ENCODE measurements around the gene SERPING1.

Gene SERPING1

DNA sequence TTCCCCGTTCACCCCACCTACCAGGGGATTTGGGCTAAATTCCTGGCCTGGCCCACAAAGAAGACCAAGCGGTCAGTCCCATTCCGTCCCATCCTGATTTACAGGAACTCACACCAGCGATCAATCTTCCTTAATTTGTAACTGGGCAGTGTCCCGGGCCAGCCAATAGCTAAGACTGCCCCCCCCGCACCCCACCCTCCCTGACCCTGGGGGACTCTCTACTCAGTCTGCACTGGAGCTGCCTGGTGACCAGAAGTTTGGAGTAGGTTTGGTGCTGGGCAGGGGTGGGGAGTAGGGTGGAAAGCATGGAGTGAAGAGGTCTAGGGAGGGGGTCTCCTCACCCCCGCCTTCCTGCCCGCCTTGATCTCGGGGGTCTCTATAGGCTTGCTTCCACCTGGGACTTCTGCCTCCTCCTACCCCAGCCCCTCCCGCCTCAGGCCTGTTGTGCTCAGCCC is at the start of gene SERPING1:
Gene SERPING1, plus strand, starts transcription at position 225 of the 455 bp plus-strand sequence. CDS start 586 bp downstream, outside the sequence.
- DNase-seq = no peak

DNA sequence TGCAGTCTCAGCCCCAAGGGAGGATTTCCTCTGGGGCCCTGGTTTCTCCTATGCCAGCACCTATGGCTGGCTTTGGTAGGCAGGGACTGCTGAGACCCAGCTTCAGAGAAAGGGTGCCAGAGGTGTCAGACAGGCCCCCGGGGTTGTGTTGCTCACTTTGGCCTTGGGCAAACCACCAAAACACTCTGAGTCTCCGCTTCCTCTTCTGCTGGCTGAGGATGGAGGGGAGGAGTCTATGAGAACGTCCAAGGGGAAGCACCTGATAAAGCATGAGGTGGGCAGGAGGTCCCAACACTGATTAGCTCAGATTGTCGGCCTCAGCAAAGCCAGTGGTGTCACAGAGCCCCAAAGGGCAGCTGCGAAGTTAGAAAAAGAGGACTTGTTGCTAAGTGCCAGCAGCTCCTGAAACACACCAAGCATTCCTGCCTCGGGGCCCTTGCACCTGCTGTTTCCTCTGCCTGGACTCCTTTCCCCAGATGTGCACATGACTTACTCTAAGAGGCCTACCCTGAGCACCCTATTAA is 49.6 kb upstream of the SERPING1 start:
- DNase-seq = peak in 1 of 2 donors; percentile 27

DNA sequence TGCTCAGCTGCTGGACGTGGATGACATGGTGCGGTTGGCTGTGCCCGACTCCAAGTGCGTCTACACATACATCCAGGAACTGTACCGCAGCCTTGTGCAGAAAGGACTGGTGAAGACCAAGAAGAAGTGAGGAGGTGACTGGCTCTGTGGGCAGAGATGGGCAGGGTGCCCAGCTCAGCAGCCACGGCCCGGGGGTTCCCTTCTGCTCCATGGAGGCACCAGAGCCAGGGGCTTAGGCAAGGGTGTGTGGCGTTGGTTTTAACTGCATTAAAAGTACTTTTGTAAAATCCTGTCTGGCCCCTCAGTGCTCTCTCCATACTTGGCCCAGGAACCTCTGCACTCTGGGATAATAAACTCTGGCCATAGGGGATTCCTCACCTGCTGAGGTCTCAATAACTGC is 47.5 kb upstream of the SERPING1 start:
- DNase-seq = no peak

DNA sequence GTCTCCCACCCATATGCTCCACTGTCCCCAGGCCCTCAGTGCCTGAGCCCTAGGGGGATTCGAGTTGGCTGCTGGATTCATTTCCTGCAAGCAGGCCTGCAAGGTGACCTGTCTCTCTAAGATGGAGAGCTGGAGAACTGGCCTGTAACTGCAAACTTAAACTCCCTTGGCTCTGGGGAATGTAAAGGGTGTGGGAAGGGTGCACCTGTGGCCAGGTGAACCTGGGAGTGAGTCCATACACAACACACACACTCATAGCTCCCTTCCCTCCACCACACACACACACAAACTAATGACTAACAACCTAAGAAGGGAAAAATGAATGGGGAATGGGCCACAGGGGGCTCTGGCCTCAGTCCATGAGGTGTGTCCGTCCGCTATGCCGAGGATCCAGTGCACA is 45.5 kb upstream of the SERPING1 start:
- DNase-seq = no peak

DNA sequence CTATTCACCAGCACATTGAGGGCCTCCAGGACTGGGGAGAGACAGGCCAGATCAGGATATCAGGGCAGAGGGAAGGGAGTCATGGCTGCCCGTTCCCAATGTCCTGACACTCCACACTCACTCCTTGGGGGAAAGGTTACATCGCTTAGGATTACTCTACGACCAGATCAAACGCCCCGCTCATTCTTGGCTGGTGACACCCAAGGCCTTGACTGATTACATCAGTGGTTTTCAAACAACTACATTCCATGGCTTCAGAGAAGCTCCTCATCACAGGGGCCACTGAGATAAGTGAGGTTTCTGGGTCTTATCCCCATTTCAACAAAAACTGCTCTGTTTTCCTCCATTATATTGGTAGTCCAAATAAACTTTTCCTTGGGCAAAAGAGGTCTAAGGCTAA is 45.0 kb upstream of the SERPING1 start:
- DNase-seq = no peak

DNA sequence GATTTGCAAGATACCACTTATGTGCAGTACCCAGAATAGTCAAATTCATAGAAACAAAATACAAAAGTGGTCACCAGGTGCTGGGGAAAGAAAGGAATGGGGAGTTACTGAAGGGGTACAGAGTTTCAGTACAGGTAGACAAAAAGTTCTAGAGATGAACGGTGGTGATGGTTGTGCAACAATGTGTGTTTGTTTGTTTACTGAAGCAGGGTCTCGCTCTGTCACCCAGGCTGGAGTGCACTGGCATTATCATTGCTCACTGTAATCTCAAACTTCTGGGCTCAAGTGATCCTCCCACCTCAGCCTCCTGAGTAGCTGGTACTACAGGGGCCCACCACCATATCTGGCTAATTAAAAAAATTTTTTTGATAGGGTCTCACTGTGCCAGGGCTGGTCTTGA is 42.1 kb upstream of the SERPING1 start:
- no peak for DNase-seq

DNA sequence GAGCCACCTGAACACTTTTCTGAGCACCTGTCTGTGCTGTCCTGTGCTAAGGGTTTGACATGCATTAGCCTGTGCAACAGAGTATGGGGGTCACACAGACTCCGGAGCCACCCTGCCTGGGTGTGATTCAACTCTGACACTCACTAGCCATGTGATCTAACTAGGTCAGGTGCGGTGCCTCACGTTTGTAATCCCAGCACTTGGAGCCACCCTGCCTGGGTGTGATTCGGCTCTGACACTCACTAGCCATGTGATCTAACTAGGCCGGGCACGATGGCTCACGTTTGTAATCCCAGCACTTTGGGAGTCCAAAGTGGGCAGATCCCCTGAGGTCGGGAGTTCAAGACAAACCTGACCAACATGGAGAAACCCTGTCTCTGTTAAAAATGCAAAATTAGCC is 41.4 kb upstream of the SERPING1 start:
- no peak for DNase-seq

DNA sequence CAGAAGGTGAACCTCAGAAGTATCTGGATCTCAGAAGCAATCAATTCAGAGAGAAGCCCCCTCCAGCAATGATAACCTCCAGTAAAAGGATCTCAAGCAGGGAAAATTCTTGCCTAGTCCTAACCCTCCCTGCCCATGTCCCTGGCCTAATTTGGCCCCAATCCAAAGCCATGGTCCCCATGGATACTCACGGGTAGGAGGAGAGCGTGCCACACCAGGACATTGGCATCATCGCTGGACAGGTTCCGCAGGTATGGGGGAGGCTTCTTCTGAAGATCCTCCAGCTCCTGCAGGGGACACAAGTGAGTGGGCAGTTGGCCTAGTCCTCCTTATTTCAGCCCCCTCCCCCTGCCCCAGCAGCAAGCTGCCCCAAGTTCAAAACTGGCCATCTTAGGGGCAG is 37.3 kb upstream of the SERPING1 start:
- no peak for DNase-seq

DNA sequence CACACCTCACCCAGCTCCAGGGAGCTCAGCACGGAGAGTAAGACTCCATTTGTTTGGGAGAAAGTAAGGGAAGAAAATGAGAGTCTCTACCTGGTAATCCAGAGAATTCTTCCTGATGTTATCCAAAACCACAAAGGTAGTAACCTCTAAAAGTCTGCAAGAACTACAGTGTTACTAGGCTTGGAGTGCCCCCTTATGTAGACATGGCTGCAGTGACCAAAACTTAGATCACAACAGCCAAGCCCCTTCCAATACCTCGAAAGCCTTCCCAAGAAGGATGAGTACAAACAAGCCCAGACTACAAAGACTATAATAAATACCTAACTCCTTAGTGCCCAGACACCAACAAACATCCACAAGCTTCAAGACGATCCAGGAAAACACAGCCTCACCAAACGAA is 34.9 kb upstream of the SERPING1 start:
- no peak for DNase-seq

DNA sequence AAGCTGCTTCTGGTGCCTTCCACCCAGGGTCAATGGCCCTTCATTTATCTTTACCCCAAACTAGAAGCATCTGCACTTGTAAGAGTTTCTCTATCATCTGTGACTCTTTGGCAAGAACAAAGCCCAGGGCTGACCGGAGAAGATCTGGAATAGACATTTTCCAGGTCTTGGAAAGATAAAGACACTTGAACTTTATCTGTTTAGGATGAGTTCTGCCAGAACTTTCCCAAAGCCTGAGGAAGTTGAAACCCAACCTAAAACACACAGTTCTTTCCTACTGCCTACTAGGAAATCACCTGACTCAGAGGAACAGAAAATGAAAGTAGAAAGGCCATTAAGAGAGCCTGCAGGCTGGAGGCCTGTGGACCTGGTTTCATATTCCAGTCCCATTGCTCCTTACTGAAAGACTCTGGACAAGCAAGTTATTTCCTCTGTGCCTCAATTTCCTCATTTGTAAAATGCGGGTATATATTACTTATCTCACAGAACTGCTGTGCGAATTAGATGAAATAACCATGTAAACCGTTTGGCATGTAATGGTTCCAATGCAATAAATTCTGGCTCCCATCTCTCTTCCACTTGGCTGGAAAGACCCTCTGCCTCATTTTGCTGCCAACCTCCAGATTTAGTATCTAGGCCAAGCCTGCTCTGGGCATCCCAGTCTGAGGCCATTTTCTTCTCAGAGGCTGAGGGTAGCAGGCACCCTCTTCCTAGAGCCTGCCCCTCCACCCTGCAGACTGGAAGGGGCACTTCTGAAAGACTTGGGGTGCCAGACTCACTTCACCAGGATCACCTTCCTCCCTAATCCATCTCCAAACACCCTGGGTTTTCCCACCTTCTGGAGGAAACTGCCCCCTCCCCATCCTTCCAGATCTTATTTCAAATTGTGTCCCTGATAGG is 31.2 kb upstream of the SERPING1 start:
- peak; percentile 15 to 58 for DNase-seq

DNA sequence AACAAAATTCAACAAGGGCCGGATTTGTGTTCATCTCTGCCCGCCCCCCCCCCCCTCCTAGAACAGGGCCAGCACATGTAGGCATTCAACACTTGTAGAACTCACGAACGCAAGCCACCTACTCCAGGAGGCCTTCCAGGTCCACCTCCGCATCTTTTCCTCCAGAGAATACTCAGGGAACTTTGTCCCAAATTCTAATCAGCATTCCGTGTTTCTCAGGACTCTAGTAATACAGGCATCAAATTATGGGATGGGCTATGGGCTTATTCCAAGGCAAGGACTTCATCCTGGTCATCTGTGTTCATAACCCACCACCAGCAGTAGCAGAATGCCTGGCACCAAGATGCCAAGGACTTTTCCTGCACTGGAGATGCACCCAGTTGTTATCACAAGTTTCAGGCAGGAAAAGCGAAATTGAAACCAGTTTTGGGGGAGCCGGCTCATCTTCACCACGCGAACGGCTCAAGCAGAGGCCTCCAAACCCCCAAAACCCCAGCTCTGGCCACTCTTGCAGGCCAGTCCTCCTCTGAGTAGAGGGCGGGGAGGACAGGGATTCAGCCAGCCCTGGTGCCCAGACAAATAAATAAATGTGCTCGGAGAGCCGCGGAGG is 30.5 kb upstream of the SERPING1 start:
- DNase-seq = peak; percentile 10 to 45

DNA sequence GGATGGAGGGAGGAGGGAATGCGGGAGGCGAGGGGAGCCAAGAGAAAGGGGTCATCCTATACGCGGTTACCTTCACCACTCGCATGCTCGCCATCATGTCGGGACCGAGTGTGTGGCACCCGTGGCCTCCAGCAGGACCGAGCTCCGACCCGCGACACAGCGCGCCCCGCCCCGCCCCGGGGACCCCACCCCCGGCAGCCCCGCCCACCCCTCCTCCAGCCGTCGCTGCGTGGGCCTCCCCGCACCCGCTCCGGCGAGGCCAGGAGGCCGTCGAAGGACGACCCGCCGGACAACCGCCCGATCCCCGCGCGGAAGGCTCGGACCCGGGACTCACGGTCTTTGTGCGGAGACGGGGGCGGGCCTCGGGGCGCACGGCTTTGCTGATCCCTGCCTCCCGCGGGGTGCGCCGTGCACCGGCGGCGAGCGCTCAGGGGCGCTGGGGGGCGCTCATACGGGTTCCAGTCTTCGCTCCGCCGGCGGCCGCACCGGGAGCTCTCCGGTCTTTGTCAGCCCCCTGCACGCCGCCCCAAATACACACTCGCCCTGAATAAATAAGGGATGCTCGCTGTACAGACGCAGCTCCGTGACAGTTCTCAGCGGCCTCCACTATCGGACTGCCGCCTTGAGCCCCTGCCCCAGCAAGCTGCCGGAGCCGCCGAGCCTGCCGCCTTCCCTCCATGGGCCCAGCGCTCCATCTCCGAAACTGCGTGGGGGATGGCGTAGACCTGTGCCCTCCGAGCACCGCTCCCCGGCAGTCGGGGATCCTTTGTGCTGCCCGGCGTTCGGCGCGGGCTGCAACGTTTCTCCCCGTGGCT is 29.8 kb upstream of the SERPING1 start, which contains the start of gene UBE2L6:
Gene UBE2L6, minus strand, starts transcription at position 158 of the 815 bp plus-strand sequence. Its CDS starts 61 bp downstream, at position 97.
- DNase-seq = peak; percentile 56 to 84

DNA sequence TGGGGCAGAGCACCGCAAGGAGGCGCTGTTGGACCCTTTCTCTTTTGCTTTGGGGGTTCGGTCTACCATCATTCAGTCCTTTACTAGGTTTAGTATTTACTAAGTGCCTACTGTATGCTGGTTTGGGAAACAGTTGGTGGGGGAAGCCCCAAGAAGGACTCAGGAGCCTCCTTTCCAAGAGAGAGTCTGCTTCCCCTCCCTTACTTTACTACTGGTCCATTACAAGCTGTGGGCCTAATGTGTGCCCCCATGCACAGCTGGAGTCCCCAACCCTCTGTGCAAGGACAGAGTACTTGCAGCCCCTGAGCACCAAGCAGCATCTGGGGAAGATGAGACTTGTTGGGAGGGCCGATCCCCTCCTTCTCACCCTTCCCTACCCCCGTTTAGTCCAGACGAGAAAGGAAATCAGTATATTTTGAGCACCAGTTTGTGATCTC is 29.1 kb upstream of the SERPING1 start:
- peak in 1 of 2 donors; percentile 89 for DNase-seq

DNA sequence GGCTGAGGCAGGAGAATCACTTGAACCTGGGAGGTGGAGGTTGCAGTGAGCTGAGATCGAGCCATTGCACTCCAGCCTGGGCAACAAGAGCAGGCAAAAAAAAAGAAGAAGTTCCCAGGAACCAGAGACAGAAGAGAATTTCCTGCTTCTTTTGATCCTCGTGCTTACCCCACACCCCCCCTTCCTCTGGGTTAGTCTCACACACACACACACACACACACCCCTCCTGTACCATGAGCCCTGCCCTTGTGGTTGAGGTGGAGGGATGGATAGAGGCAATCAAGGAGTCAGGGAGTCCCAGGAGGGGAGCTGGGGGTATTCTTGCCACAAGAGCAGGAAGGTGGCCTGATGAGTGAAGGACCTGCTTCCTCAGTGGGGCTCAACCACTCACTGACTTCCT is 25.9 kb upstream of the SERPING1 start:
- DNase-seq = no peak

DNA sequence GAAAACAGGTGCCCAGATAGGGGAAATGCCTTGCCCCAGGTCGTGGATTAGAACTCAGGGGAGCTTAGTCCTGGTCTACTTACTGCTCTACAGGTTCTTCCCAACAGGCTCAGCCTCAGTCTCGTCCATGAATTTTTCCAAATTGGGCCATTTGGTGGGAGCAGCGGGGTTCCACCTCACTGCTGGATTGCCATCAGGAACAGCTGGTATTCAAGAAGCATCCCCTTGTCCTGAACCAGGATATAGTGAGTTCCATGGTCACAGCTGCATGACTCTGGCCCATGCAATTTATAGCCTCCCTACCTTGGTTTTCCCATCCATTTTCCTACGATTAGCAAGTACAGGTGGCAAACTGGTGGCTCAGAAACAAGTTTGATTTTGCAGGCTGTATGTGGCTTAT is 23.4 kb upstream of the SERPING1 start:
- no peak for DNase-seq

DNA sequence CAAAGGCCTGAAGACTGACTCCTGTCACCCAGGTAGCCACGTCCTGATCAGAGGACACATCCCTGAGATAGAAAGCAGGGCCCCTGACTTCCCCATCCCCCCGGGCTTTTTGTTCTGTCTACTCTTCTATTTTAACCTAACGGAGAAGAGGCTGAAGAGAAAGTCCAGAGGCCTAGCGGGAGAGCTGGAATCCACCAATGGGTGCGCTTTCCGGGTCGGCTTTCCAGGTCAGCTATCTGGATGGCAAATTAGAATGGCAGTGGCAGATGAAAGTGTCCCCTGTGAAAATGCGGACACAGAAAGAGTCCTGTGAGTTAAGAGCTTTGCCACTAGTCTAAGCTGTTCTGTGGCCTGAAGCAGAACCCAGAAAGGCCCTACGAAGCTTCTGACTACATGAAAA is 13.1 kb upstream of the SERPING1 start:
- no peak for DNase-seq

DNA sequence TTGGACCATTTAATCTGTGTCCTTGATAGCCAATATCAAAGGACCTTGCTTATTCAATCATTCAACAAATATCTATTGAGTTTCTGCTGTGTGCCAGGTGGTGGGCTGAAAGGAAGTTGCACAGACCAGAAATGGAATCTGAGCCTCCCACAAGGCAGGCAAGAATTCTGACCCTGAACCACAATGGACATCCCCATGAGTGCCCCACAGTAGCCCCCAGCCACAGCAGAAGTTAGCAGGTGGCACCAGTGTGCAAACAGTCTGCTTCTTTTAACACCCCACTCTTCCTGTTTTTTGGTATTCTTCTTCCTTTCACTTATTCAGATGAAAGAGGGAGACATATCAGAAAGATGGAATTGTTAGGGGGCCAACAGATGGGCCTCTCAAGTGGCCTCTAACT is 12.2 kb upstream of the SERPING1 start:
- no peak for DNase-seq

DNA sequence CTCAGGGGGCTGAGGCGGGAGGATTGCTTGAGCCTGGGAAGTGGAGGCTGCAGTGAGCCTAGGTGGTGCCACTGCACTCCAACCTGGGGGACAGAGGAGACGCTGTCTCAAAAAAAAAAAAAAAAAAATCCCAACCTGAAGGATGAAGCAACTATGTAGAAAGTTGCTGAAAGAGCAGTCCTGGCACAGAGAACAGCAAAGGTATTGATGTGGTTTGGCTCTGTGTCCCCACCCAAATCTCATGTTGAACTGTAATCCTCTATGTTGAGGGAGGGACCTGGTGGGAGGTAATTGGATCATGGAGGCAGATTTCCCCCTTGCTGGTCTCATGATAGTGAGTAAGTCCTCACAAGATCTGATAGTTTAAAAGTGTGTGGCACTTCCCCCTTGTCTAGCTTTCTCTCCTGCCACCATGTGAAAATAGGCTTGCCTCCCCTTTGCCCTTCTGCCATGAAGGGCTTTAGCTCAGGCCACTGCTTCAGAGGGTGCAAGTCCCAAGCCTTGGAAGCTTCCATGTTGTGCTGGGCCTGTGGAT is 10.7 kb upstream of the SERPING1 start:
- DNase-seq = no peak

DNA sequence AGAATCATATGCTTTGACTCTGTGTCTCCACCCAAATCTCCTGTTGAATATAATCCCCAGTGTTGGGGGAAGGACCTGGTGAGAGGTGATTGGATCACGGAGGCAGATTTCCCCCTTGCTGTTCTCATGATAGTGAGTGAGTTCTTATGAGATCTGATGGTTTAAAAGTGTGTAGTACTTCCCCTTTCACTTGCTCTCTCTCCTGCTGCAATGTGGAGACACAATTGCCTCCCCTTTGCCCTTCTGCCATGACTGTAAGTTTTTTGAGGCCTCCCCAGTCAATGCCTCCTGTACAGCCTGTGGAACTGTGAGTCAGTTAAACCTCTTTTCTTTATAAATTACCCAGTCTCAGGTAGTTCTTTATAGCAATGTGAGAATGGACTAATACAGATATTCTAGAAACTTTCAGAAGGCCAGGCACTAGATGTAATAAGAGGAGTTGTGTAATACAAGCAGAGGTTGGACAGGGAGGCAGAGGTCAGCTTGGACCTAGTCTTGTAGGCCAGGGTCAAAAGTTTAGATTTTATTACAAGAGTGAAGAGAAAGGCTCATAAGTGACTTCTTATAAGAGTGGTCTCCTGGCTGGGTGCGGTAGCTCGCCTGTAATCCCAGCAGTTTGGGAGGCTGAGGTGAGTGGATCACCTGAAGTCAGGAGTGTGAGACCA is 9.3 kb upstream of the SERPING1 start:
- no peak for DNase-seq

DNA sequence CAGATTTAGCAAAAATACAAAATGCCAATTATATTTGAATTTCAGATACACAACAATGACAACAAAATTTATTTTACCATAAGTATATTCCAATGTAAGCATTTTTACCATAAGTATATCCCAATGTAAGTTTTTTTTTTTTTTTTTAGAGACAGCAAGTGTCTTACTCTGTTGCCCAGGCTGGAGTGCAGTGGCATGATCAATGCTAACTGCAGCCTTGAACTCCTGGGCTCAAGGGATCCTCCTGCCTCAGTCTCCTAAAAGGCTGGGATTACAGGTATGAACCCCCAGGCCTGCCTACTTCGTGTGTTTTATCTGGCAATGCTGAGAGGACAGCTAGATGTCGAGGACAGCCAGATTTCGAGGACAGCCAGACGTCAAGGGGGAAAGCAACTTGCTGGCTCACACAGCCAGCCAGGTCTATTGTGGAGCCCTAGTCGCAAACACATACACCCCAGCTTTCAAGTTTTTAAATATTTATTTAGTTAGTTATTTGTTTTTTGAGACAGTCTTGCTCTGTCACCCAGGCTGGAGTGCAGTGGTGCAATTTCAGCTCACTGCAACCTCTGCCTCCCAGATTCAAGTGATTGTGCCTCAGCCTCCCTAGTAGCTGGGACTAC is 1.1 kb upstream of the SERPING1 start:
- DNase-seq = no peak

All from CD4-positive, alpha-beta T cell treated with Interleukin-1 beta for 1 hour (primary cell).